GM06990 (cell line): ENCODE results near the gene CRB3.
"Not testable (repeated sequence)": the region's sequence is repeated elsewhere in the genome, so short reads cannot be mapped to it uniquely, and the experiment has no call there.

Experiments used
- DNase-seq: peaks from one replicate; pipeline ENCODE4 v3.0.0-alpha.2; 2011; ENCODE audit not compliant: insufficient read length; ENCODE audit errors: extremely low read depth
- H3K27me3 ChIP-seq: replicated peaks from 2 replicates; pipeline ENCODE4 v1.6.0; 2011; ENCODE audit warnings: low read length; ENCODE audit not compliant: control insufficient read depth, insufficient read depth
- H3K36me3 ChIP-seq: 2 replicates; pipeline ENCODE4 v1.5.1; 2011; ENCODE audit warnings: low read length; ENCODE audit not compliant: control insufficient read depth, insufficient read depth
- H3K4me3 ChIP-seq: replicated peaks from 2 replicates; pipeline ENCODE4 v1.5.1; 2011; ENCODE audit warnings: low read depth, mild to moderate bottlenecking, control low read depth, low read length
- TF ChIP-seq, protein P1 (sequence below): IDR thresholded peaks from 2 replicates; pipeline ENCODE4 v1.5.1; 2011; ENCODE audit warnings: low read length, control low read depth, mild to moderate bottlenecking, inconsistent platforms; ENCODE audit not compliant: insufficient read depth, poor library complexity, severe bottlenecking

The CRB3 gene

GRCh38 chr19:6424939-6425731, 38.9 kb upstream of the CRB3 start:
- DNase-seq = peak; percentile 97
- TF ChIP-seq, protein P1, sequence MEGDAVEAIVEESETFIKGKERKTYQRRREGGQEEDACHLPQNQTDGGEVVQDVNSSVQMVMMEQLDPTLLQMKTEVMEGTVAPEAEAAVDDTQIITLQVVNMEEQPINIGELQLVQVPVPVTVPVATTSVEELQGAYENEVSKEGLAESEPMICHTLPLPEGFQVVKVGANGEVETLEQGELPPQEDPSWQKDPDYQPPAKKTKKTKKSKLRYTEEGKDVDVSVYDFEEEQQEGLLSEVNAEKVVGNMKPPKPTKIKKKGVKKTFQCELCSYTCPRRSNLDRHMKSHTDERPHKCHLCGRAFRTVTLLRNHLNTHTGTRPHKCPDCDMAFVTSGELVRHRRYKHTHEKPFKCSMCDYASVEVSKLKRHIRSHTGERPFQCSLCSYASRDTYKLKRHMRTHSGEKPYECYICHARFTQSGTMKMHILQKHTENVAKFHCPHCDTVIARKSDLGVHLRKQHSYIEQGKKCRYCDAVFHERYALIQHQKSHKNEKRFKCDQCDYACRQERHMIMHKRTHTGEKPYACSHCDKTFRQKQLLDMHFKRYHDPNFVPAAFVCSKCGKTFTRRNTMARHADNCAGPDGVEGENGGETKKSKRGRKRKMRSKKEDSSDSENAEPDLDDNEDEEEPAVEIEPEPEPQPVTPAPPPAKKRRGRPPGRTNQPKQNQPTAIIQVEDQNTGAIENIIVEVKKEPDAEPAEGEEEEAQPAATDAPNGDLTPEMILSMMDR = no peak
- peaks cover 11% of the 10 kb centered on the region for H3K36me3 ChIP-seq
- H3K27me3 ChIP-seq = no peaks in the 10 kb centered on the region
- H3K4me3 ChIP-seq = peak overlapping the region; percentile 7

GRCh38 chr19:6425732-6426620, 38.1 kb upstream of the CRB3 start:
- H3K4me3 ChIP-seq = peak overlapping the region; percentile 7
- TF ChIP-seq, protein P1 = peak; percentile 22
- DNase-seq = no peak

GRCh38 chr19:6427131-6427530, 36.9 kb upstream of the CRB3 start:
- Histone ChIP-seq H3K27me3 (no peaks in the 10 kb centered on the region), H3K36me3 (no peaks in the 10 kb centered on the region; the same call in none of the 2 replicates), H3K4me3 (no peak overlapping the region)
- TF ChIP-seq, protein P1 = no peak
- no peak for DNase-seq

More at GRCh38 chr19:6425732-6426620, 38.1 kb upstream of the CRB3 start:
- no peaks in the 10 kb centered on the region for H3K27me3 ChIP-seq
- peaks cover 5% of the 10 kb centered on the region for H3K36me3 ChIP-seq

- not testable (repeated sequence) for H3K36me3 ChIP-seq, DNase-seq, H3K27me3 ChIP-seq, H3K4me3 ChIP-seq
These were observed 35.2 kb upstream of the CRB3 start for GRCh38 chr19:6428692-6429418.

GRCh38 chr19:6429419-6430221, 34.5 kb upstream of the CRB3 start:
- no peak for DNase-seq
- TF ChIP-seq, protein P1 = no peak
- Histone ChIP-seq H3K4me3 (no peak overlapping the region), H3K36me3 (no peaks in the 10 kb centered on the region), H3K27me3 (no peaks in the 10 kb centered on the region)
